Activated naive CD8-positive, alpha-beta T cell treated with anti-CD3 and anti-CD28 coated beads, Interleukin-2, amount 50 U/mL, for 24 hours (primary cell): ENCODE data around the gene IZUMO2.
A peak's percentile ranks its signal among the peaks of the same experiment; 100 is the strongest.

Experiments
- ATAC-seq: fragments of 150-1000 bp; cut with Tn5 transposase; one replicate; pipeline ENCODE4 v1.10.0; 2021
- DNase-seq: peaks from one replicate; pipeline ENCODE4 v3.0.0; 2021
- H3K27ac Mint-ChIP-seq: one replicate; pipeline ENCODE4 v1.8.0; 2021; ENCODE audit warnings: mild to moderate bottlenecking, mixed read lengths
- H3K27me3 Mint-ChIP-seq: one replicate; pipeline ENCODE4 v1.8.0; 2021; ENCODE audit warnings: mixed read lengths
- H3K36me3 Mint-ChIP-seq: one replicate; pipeline ENCODE4 v1.8.0; 2021; ENCODE audit warnings: low read depth, mixed read lengths
- H3K4me1 Mint-ChIP-seq: one replicate; pipeline ENCODE4 v1.8.0; 2021; ENCODE audit warnings: mixed read lengths
- H3K4me3 Mint-ChIP-seq: one replicate; pipeline ENCODE4 v1.8.0; 2021; ENCODE audit warnings: mild to moderate bottlenecking, moderate library complexity, mixed read lengths
- H3K9me3 Mint-ChIP-seq: one replicate; pipeline ENCODE4 v1.8.0; 2021; ENCODE audit warnings: mixed read lengths

The IZUMO2 gene

DNA sequence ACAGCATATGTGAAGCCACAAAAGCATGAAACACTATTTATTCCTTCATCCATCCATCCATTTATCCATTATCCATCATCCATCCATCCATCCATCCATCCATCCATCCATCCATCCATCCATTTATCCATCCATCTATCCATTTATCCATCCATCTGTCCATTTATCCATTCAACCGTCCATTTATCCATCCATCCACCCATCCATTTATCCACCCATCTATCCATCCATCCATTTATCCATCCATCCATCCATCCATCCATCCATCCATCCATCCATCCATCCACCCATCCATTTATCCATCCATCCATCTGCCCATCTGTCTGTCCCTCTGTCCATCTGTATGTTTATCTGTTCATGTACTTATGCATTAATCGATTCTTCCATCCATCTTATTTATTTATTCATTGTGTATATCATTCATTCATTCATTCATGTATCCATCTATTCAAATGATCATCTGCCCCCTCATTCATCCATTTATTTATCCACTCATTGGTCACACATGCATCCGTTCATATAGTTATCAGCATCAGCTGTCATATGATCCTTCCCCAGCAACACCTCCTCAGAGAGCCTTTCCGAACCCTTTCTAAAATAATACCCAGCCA is 33.3 kb upstream of the IZUMO2 start:
- Mint-ChIP-seq H3K9me3 (no peaks in the 10 kb centered on the region), H3K36me3 (no peaks in the 10 kb centered on the region), H3K4me1 (no peaks in the 10 kb centered on the region), H3K27ac (no peak overlapping the region), H3K27me3 (peaks cover 50% of the 10 kb centered on the region), H3K4me3 (no peak overlapping the region)
- ATAC-seq, result no peak
- no peak for DNase-seq

DNA sequence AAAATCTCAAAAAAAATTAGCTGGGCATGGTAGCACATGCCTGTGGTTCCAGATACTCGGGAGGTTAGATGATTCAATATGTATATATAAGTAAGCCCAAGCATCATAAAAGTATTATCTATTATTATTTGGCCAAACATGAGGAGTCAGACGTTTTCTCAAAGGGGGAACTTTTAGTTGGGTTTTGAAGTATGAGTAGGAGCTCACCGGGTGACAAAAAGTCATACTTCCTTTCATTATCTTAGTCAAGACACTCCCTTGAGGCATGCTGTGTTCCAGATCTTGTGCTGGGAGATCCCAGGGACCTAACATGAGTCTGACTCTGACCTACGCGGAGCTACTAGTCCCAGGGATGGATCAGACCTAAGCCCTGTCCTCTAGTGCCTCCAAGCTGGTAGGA is 32.1 kb upstream of the IZUMO2 start:
- no peak for DNase-seq
- H3K27me3 Mint-ChIP-seq, result peaks cover 38% of the 10 kb centered on the region
- H3K9me3 Mint-ChIP-seq, result no peaks in the 10 kb centered on the region
- no peak for ATAC-seq
- no peaks in the 10 kb centered on the region for H3K4me1 Mint-ChIP-seq
- H3K27ac Mint-ChIP-seq, result no peak overlapping the region
- H3K36me3 Mint-ChIP-seq, result no peaks in the 10 kb centered on the region
- no peak overlapping the region for H3K4me3 Mint-ChIP-seq

DNA sequence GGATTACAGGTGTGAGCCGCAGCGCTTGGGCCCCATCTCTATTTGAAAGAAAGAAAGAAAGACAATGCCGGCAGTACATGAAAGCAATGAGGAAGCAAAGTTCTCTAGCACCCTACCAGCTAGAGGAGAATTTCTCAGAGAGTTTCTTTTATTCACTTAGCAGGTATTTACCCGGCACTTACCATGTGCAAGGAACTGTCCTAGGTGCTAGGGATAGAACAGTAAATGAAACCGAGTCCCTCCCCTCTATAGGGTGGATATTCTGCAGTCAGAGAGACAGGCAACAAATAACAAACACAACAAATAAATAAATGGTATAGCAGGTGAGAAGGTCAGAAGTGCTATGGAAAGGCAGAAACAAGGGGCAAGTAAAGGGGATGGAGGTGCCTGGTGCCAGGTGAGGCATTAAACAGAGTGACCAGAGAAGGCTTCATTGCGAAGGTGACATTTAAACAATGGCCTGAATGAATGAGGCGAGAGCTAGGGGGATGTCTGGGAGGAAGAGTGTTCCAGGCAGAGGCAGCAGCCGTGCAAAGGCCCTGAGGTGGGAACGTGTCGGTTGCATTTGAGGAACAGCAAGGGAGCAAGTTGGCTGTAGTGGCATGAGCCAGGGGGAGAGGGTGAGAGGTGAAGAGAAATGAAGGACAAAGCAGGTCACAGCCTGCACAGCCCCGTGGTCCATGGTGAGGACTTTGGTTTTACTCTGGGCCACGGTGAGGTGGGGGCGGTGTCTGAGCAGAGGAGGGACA is 29.6 kb upstream of the IZUMO2 start:
- Mint-ChIP-seq H3K36me3 (no peaks in the 10 kb centered on the region), H3K27ac (no peak overlapping the region), H3K4me1 (no peaks in the 10 kb centered on the region), H3K9me3 (no peaks in the 10 kb centered on the region), H3K27me3 (peaks cover 26% of the 10 kb centered on the region), H3K4me3 (no peak overlapping the region)
- ATAC-seq (no peak), DNase-seq (no peak)

DNA sequence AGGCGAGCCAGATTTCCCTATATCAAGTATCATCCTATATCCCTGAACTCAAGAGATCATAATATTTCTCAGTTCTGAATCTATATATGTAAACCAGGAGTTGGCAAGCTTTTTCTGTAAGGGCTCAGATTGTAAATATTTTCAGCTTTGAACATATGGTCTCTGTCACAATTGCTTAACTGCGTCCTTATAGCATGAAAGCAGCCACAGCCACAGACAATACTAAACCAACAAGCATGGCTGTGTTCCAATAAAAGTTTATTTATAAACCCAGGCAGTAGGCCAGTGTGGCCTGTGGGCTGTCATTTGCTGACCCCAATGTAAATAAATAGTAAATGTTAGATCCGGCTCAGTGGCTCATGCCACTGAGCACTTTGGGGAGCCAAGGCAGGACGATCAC is 28.1 kb upstream of the IZUMO2 start:
- Mint-ChIP-seq H3K27me3 (peaks cover 14% of the 10 kb centered on the region), H3K36me3 (no peaks in the 10 kb centered on the region), H3K9me3 (no peaks in the 10 kb centered on the region), H3K4me3 (no peak overlapping the region), H3K4me1 (no peaks in the 10 kb centered on the region), H3K27ac (no peak overlapping the region)
- no peak for DNase-seq
- no peak for ATAC-seq

DNA sequence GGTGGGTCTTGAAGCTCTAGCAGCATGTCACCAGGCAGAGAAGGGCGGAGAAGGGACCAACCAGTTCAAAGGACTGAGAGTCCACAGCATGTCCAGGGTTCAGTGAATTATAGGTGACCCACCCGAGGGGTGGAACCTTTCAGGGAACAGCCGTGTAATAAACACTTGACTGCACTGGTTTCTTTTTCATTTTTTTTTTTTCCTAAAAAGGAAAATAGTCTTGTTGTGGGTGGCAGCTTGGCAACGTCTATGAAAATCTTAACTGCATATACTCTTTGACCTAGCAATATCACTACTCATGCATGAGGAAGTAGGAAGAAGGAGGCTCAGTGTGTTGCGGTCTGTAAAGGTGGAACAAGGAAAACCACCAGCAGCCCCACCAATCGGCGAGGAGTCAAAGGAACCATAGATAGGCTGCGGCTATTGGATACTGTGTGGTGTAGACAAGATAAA is 27.4 kb upstream of the IZUMO2 start:
- DNase-seq, result no peak
- H3K4me3 Mint-ChIP-seq, result no peak overlapping the region

DNA sequence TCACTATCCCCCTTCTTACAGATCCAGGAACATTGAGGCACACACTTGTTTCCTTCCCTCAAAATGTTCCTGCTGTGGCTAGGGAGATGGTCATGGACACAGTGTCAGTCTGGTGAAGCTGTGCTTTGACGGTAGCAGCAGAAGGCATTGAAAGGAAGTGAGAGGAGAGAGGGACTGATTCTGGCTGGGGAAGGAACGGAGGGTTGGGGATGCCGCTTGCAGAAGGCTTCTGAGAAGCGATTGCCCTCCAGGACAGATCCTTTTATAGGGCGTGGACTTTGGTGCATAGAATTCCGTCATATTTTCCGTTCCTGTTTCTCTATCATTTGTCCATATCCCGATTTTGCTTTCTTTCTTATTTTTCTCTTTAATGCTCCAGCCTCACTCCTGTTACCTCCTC is 26.2 kb upstream of the IZUMO2 start:
- Mint-ChIP-seq H3K27ac (no peak overlapping the region), H3K4me1 (no peaks in the 10 kb centered on the region), H3K4me3 (no peak overlapping the region), H3K27me3 (peaks cover 12% of the 10 kb centered on the region), H3K36me3 (no peaks in the 10 kb centered on the region), H3K9me3 (no peaks in the 10 kb centered on the region)
- DNase-seq (no peak), ATAC-seq (no peak)

More for the DNA sequence above, 27.4 kb upstream of the IZUMO2 start:
- Mint-ChIP-seq H3K36me3 (no peaks in the 10 kb centered on the region), H3K9me3 (no peaks in the 10 kb centered on the region), H3K27ac (no peak overlapping the region), H3K4me1 (no peaks in the 10 kb centered on the region), H3K27me3 (peaks cover 13% of the 10 kb centered on the region)
- ATAC-seq, result no peak

DNA sequence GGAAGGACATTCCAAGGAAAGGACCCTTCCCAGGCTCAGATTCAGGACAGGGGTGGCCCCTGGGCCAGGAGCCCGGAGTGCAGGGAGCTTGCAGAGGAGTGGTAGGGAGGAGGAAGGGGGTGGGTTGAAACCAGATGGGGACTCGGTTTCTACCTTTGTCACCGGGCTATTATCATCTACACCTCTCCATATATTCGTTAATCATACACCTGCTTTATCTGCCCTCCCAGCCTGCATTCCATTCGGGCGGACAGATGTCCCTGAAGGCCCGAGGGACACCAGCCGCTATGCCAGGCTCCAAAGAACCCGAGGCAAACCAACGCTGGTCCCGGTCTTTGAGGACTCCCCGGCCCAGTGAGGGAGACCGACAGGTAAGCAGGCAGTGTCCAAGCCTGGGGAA is 24.9 kb upstream of the IZUMO2 start:
- Mint-ChIP-seq H3K27me3 (peaks cover 7% of the 10 kb centered on the region), H3K4me3 (no peak overlapping the region), H3K27ac (no peak overlapping the region), H3K4me1 (no peaks in the 10 kb centered on the region), H3K36me3 (no peaks in the 10 kb centered on the region), H3K9me3 (no peaks in the 10 kb centered on the region)
- DNase-seq (no peak), ATAC-seq (no peak)

DNA sequence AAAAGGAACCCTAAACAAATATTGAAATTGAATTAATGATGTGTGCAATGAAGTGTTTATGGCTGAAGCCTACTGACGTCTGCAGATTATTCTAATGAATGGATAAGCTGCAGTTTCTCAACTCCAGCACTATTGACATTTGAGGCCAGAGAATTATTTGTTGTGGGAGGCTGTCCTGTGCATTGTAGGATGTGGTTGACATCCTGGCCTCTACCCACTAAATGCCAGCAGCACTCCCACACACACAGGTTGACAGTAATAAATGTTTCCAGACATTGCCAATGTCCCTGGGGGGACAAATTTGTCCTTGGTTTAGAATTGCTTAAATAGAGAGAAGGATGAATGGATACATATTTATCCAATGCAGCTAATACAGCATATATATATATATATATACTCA is 21.1 kb upstream of the IZUMO2 start:
- DNase-seq (no peak), ATAC-seq (no peak)
- no peaks in the 10 kb centered on the region for H3K4me1 Mint-ChIP-seq
- no peak overlapping the region for H3K4me3 Mint-ChIP-seq
- peaks cover 5% of the 10 kb centered on the region for H3K27me3 Mint-ChIP-seq
- no peak overlapping the region for H3K27ac Mint-ChIP-seq
- H3K9me3 Mint-ChIP-seq, result no peaks in the 10 kb centered on the region
- H3K36me3 Mint-ChIP-seq, result no peaks in the 10 kb centered on the region

DNA sequence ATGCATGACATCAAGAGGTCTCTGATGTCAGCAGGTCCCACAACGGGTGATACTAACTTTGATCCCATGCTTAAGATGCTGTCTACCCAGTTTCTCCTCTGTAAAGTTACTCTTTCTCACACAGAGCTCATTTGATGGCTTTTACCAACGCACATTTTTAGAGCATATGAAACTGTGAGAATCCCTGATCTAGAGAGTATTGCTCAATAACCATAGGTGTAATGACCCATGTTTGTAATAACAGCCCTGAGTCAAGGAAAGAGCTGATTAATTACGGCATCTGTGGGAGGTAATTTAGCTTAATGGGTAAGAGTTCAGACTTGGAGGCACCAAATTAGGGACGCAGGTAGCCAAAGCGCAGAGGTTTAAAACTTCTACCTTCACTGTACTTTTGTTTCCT is 18.0 kb upstream of the IZUMO2 start:
- Mint-ChIP-seq H3K4me1 (no peaks in the 10 kb centered on the region), H3K36me3 (no peaks in the 10 kb centered on the region), H3K27ac (no peak overlapping the region), H3K27me3 (peaks cover 5% of the 10 kb centered on the region), H3K9me3 (no peaks in the 10 kb centered on the region), H3K4me3 (no peak overlapping the region)
- no peak for DNase-seq
- ATAC-seq, result no peak

DNA sequence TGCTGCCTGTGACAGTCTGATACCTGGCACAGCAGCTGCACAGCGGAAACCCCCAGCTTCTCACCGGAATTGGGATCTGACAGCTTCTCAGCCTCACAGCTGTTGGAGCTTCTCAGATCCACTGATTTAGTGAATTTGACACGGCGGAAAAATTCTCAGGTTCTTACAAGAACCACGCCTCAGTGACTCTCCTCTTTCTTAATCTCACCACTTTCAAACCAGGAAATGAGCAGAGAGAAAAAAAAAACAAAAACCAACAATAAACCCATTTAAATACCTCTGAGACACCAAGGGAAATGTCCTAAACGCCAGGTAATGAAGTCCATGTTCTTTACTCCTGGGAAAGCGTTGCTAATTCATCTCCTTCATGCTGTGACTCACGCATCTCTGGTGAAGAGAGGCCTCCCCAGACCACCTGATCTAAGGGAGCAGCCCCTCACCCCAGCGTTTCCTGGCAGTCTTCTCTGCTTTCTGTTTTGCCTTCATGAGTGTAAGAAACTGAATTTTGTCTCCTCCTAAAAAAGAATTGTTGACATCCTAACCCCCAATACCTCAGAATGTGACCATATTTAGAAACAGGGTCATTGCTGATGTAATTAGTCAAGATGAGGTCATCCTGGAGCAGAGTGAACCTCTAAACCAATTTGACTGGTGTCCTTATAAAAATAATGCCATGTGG is 15.9 kb upstream of the IZUMO2 start:
- Mint-ChIP-seq H3K4me1 (no peaks in the 10 kb centered on the region), H3K27me3 (peaks cover 11% of the 10 kb centered on the region), H3K4me3 (no peak overlapping the region), H3K36me3 (no peaks in the 10 kb centered on the region), H3K9me3 (no peaks in the 10 kb centered on the region), H3K27ac (peak overlapping the region; percentile 19)
- DNase-seq, result no peak
- no peak for ATAC-seq

DNA sequence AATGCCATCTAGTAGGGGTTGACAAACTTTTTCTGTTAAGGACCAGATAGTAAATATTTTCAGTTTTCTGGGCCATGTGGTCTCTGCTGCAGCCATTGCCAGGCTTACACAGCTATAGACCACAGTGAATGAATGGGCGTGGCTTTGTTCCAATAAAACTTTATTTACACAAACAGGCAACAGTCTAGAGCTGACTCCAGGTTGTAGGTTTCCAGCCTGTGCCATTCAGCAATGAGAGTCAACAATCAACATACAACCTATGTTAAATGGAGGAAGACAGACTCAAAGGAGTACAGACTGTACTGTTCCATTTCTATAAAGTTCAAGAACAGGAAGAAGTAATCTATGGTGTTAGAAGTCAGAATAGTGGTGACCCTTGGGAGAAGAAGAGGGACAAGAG is 15.2 kb upstream of the IZUMO2 start:
- ATAC-seq (no peak), DNase-seq (no peak)
- H3K9me3 Mint-ChIP-seq, result no peaks in the 10 kb centered on the region
- no peaks in the 10 kb centered on the region for H3K36me3 Mint-ChIP-seq
- H3K4me1 Mint-ChIP-seq, result no peaks in the 10 kb centered on the region
- H3K27me3 Mint-ChIP-seq, result peaks cover 13% of the 10 kb centered on the region
- H3K27ac Mint-ChIP-seq, result no peak overlapping the region
- no peak overlapping the region for H3K4me3 Mint-ChIP-seq

DNA sequence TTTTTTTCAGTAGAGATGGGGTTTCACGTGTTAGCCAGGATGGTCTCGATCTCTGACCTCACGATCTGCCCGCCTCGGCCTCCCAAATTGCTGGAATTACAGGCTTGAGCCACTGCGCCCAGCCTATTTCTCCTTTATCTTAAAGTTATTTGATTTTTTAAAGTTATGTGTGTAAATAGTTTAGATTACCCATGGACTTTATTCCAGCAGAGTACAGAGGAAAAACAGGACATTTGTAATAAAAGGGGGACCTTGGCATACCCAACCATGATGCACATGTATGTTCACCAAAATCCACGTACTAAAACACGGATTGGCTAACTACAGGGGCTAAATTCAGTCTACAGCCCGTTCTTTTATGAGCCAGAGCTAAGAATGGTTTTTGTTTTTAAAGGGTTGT is 13.7 kb upstream of the IZUMO2 start:
- Mint-ChIP-seq H3K4me1 (no peaks in the 10 kb centered on the region), H3K36me3 (no peaks in the 10 kb centered on the region), H3K4me3 (no peak overlapping the region), H3K9me3 (no peaks in the 10 kb centered on the region), H3K27me3 (peaks cover 15% of the 10 kb centered on the region), H3K27ac (no peak overlapping the region)
- no peak for ATAC-seq
- DNase-seq, result no peak

DNA sequence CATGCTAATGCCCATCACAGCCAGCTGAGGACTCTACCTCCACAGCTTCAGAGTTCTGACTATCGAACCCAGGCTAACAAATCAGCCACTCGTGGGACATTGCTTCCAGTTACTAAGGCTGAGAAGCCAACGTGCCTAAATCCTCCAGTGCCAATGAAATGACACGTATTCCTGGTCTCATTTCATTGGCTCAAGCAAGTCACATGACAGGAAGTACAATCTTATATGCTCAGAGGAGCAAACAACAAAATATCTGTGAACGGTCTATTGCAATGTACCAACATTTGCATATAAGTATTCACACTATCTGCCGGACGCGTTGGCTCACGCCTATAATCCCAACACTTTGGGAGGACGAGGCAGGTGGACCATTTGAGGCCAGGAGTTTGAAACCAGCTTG is 12.8 kb upstream of the IZUMO2 start:
- no peaks in the 10 kb centered on the region for H3K4me1 Mint-ChIP-seq
- H3K9me3 Mint-ChIP-seq, result no peaks in the 10 kb centered on the region
- no peak overlapping the region for H3K27ac Mint-ChIP-seq
- ATAC-seq, result no peak
- no peak overlapping the region for H3K4me3 Mint-ChIP-seq
- H3K27me3 Mint-ChIP-seq, result peaks cover 15% of the 10 kb centered on the region
- H3K36me3 Mint-ChIP-seq, result no peaks in the 10 kb centered on the region
- DNase-seq, result no peak

DNA sequence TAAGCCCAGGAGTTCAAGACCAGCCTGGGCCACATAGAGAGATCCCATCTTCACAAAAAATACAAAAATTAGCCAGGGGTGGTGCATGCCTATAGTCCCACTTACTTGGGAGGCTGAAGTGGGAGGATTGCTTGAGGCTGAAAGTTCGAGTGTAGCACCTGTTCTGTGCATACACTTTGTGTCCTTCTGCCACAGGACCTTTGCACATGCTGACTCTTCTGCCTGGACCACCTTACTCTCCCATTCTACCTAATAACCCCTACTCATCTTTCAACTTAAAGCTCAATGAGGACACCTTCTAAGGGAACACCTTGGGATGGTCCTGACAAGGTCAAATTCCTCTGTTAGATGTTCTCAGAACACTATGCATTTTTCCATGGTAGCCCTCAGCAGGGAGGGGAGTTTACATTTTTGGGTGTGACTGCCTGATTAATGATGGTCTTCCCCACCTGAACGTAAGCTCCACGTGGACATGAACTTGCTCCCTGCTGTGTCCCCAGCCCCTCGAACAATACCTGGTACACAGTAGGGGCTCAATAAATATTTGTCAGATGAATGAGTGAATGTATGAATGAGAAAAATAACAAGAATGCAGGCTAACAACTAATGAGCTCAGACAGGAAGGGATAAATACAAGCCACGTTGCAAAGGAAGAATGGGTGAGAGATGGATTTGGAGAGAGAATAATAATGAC is 11.2 kb upstream of the IZUMO2 start:
- Mint-ChIP-seq H3K27me3 (peaks cover 15% of the 10 kb centered on the region), H3K4me1 (no peaks in the 10 kb centered on the region), H3K4me3 (no peak overlapping the region), H3K36me3 (no peaks in the 10 kb centered on the region), H3K9me3 (no peaks in the 10 kb centered on the region), H3K27ac (no peak overlapping the region)
- DNase-seq, result no peak
- ATAC-seq, result no peak

DNA sequence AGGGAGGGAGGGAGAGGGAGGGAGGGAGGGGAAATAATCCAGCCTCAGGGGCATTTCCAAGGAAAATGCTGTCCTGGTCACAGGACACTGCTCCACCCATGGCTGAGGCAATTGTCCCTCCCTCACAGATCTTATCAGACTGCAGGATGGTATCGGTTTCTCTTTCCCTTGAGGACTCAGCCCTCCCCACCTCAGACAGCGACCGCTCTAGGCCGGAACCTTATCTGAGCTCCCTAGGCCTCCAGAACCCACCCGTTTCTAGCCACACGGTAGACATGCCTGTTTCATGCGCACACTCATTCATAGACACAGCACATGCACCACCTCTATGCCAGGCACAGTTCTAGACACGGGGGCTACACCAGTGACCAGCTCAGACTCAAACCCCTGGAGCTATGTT is 10.0 kb upstream of the IZUMO2 start:
- no peak overlapping the region for H3K4me3 Mint-ChIP-seq
- ATAC-seq, result peak; percentile 54
- no peaks in the 10 kb centered on the region for H3K9me3 Mint-ChIP-seq
- H3K36me3 Mint-ChIP-seq, result no peaks in the 10 kb centered on the region
- H3K27me3 Mint-ChIP-seq, result peaks cover 18% of the 10 kb centered on the region
- DNase-seq, result no peak
- no peak overlapping the region for H3K27ac Mint-ChIP-seq
- no peaks in the 10 kb centered on the region for H3K4me1 Mint-ChIP-seq
